Keratinocyte (primary cell): ENCODE results near the gene KIF26A. TPM values are rescaled to one million over a fixed set of nuclear protein-coding genes. Genes with fewer than 3 reads are reported as not detected.

Source experiments
- DNase-seq: peaks from one replicate; pipeline ENCODE4 v3.0.0-alpha.2; 2011; ENCODE audit warnings: low read depth, missing footprints, low spot score
- FAIRE-seq: peaks from 2 replicates; lab custom pipeline; 2011; peaks lifted over from hg19 to GRCh38; lab: Jason Lieb, UNC
- H2AFZ ChIP-seq: 2 replicates; pipeline ENCODE4 v1.6.0; 2012; ENCODE audit warnings: low read length, control low read depth, inconsistent platforms; ENCODE audit not compliant: control insufficient read depth
- H3K27ac ChIP-seq: 2 replicates; pipeline ENCODE4 v1.5.1; 2011; ENCODE audit warnings: low read length; ENCODE audit not compliant: control insufficient read depth, insufficient read depth
- H3K27me3 ChIP-seq: 3 replicates; pipeline ENCODE4 v1.6.0; 2011; ENCODE audit warnings: low read length; ENCODE audit not compliant: control insufficient read depth, insufficient read depth; ENCODE audit errors: extremely low read depth
- H3K36me3 ChIP-seq, 2 experiments: 2 replicates in 1 of 2; 3 replicates in 1 of 2; pipeline ENCODE4 v1.5.1; 2011; ENCODE audit warnings: low read length in 2 of 2, mild to moderate bottlenecking in 1 of 2; ENCODE audit not compliant: control insufficient read depth in 2 of 2, insufficient read depth in 2 of 2; ENCODE audit errors: extremely low read depth in 1 of 2
- H3K4me1 ChIP-seq: 3 replicates; pipeline ENCODE4 v1.5.1; 2011; ENCODE audit warnings: low read length; ENCODE audit not compliant: control insufficient read depth, insufficient read depth; ENCODE audit errors: extremely low read depth
- H3K4me2 ChIP-seq: 3 replicates; pipeline ENCODE4 v1.6.0; 2011; ENCODE audit warnings: low read depth, low read length; ENCODE audit not compliant: control insufficient read depth, insufficient read depth; ENCODE audit errors: extremely low read depth
- H3K4me3 ChIP-seq, 3 experiments: fragments of 200-600 bp in 1 of 3; sonication (generic) in 1 of 3; 2 replicates in 2 of 3; 3 replicates in 1 of 3; pipeline ENCODE4 v1.5.1; 2011 to 2016; ENCODE audit warnings: low read length in 3 of 3, mild to moderate bottlenecking in 3 of 3, control low read depth in 2 of 3, inconsistent platforms in 1 of 3, low read depth in 1 of 3, mixed read lengths in 1 of 3, mixed run types in 1 of 3, moderate library complexity in 1 of 3; ENCODE audit not compliant: control insufficient read depth in 2 of 3, insufficient read depth in 2 of 3; ENCODE audit errors: extremely low read depth in 1 of 3
- H3K79me2 ChIP-seq: 2 replicates; pipeline ENCODE4 v1.6.0; 2012; ENCODE audit warnings: low read length; ENCODE audit not compliant: control insufficient read depth, insufficient read depth
- H3K9ac ChIP-seq: 3 replicates; pipeline ENCODE4 v1.6.0; 2011; ENCODE audit warnings: low read length; ENCODE audit not compliant: control insufficient read depth, insufficient read depth; ENCODE audit errors: extremely low read depth
- H3K9me1 ChIP-seq: 3 replicates; pipeline ENCODE4 v1.6.0; 2011; ENCODE audit warnings: low read length; ENCODE audit not compliant: control insufficient read depth, insufficient read depth; ENCODE audit errors: extremely low read depth
- H3K9me3 ChIP-seq: 2 replicates; pipeline ENCODE4 v1.5.1; 2012; ENCODE audit warnings: low read depth, low read length; ENCODE audit not compliant: control insufficient read depth
- H4K20me1 ChIP-seq: 3 replicates; pipeline ENCODE4 v1.6.0; 2011; ENCODE audit warnings: low read length; ENCODE audit not compliant: control insufficient read depth, insufficient read depth; ENCODE audit errors: extremely low read depth
- CTCF ChIP-seq, 3 experiments: IDR thresholded peaks in 1 of 3; conservative IDR thresholded peaks in 1 of 3; optimal IDR thresholded peaks in 1 of 3; 2 replicates in 2 of 3; 3 replicates in 1 of 3; pipeline versions ENCODE3 to v1.5.1; 2011; ENCODE audit warnings: low read length in 3 of 3, mild to moderate bottlenecking in 3 of 3, moderate library complexity in 2 of 3, control low read depth in 1 of 3, inconsistent platforms in 1 of 3; ENCODE audit not compliant: insufficient read depth in 2 of 3; ENCODE audit errors: extremely low read depth in 1 of 3
- EZH2 ChIP-seq: IDR thresholded peaks from one replicate; pipeline ENCODE4 v1.6.1; 2012; ENCODE audit warnings: inconsistent platforms, mild to moderate bottlenecking, low read length, moderate library complexity
- dilution Hi-C: fragments of 300-500 bp; cut with MboI; formaldehyde crosslinking; loops from one replicate; pipeline ENCODE4 v1.7.0; 2020; ENCODE audit warnings: low sequenced_read_pairs; ENCODE audit not compliant: extremely low pct_ligation_motif_present
- polyA plus RNA-seq, 5 experiments: library from polyadenylated mRNA; depleted of rRNA in 3 of 5; stranded (reverse) in 3 of 5; stranded (forward) in 1 of 5; unstranded in 1 of 5; fragments of >200 nt; gene quantifications; 1 replicate in 1 of 5; 2 replicates in 3 of 5; 3 replicates in 1 of 5; pipeline versions ENCODE4 v1.2.1 to v1.2.3, GENCODE V29; 2011 to 2012; ENCODE audit warnings: missing spikeins in 2 of 5, low read depth in 1 of 5, low replicate concordance in 1 of 5

The KIF26A gene
- polyA plus RNA-seq, 1 donor (not counting 4 experiments of a cell fraction or from before 2014, with no cell fraction given), result 0.07 TPM

- Histone ChIP-seq H4K20me1 (no peaks in the 10 kb centered on the region), H3K27me3 (peaks cover 4% of the 10 kb centered on the region), H3K9me1 (no peaks in the 10 kb centered on the region), H3K4me1 (no peaks in the 10 kb centered on the region), H3K27ac (no peak overlapping the region), H3K9ac (no peak overlapping the region), H3K4me3 (no peak overlapping the region), H3K36me3 (no peaks in the 10 kb centered on the region), H3K4me2 (no peak overlapping the region), H3K79me2 (no peaks in the 10 kb centered on the region), H3K9me3 (no peaks in the 10 kb centered on the region), H2AFZ (no peak overlapping the region)
- TF ChIP-seq EZH2 (no peak), CTCF (optimal IDR thresholded peaks at IDR 0.05 in 1 of 3, IDR thresholded peaks at IDR 0.05 in 1 of 3, conservative IDR thresholded peaks at IDR 0.05 in 1 of 3; ENCODE audit: extremely low read depth in 1 of 3, insufficient read depth in 2 of 3, low read length in 3 of 3) (no peak)
- no peak for FAIRE-seq
- dilution Hi-C loops, result no loop called here
- DNase-seq, result no peak
Observed at GRCh38 chr14:104092931-104093365, 45.4 kb upstream of the KIF26A start.

GRCh38 chr14:104093366-104094055 is 44.9 kb upstream of the KIF26A start:
- no peaks in the 10 kb centered on the region for H3K36me3 ChIP-seq
- H3K79me2 ChIP-seq, result no peaks in the 10 kb centered on the region
- dilution Hi-C loops, result no loop called here
- H3K27me3 ChIP-seq, result peaks cover 4% of the 10 kb centered on the region
- H3K4me1 ChIP-seq, result no peaks in the 10 kb centered on the region
- H3K9me1 ChIP-seq, result no peaks in the 10 kb centered on the region
- TF ChIP-seq CTCF (optimal IDR thresholded peaks at IDR 0.05 in 1 of 3, IDR thresholded peaks at IDR 0.05 in 1 of 3, conservative IDR thresholded peaks at IDR 0.05 in 1 of 3; ENCODE audit: extremely low read depth in 1 of 3, insufficient read depth in 2 of 3, low read length in 3 of 3), result no peak
- no peak for TF ChIP-seq EZH2
- DNase-seq (no peak), FAIRE-seq (no peak)
- H3K9me3 ChIP-seq, result no peaks in the 10 kb centered on the region
- H4K20me1 ChIP-seq, result no peaks in the 10 kb centered on the region
- no peak overlapping the region for H3K4me3 ChIP-seq
- no peak overlapping the region for H3K4me2 ChIP-seq
- H3K27ac ChIP-seq, result no peak overlapping the region
- H2AFZ ChIP-seq, result no peak overlapping the region
- H3K9ac ChIP-seq, result no peak overlapping the region
